WTC11 (cell line): ENCODE data around the gene MRPS16. TPM values are rescaled to one million over a fixed set of nuclear protein-coding genes. Genes with fewer than 3 reads are reported as not detected.

Experiments
- ATAC-seq: fragments of 200-7000 bp; cut with Tn5 transposase; 2 replicates; pipeline ENCODE4 v1.10.0; 2021; ENCODE audit warnings: mild to moderate bottlenecking, moderate library complexity
- CTCF ChIA-PET: fragments of 300-600 bp; sonication (Branson Sonifier 250); formaldehyde crosslinking; loops from one replicate; lab custom pipeline; 2021; ENCODE audit warnings: antibody characterized with exemption; lab: Charles Lee
- POLR2A ChIA-PET: fragments of 350-600 bp; sonication (Branson Sonifier 250); formaldehyde crosslinking; loops from one replicate; lab custom pipeline; 2021; ENCODE audit warnings: antibody characterized with exemption; lab: Charles Lee
- DNase-seq: peaks from one replicate; pipeline ENCODE4 v3.0.0; 2021; ENCODE audit warnings: low spot score
- H3K27ac Mint-ChIP-seq: 2 replicates; pipeline ENCODE4 v1.8.0; 2021; ENCODE audit warnings: mixed read lengths
- H3K27me3 Mint-ChIP-seq: 2 replicates; pipeline ENCODE4 v1.8.0; 2021; ENCODE audit warnings: low read depth, mild to moderate bottlenecking, moderate library complexity, mixed read lengths
- H3K36me3 Mint-ChIP-seq: 2 replicates; pipeline ENCODE4 v1.8.0; 2021; ENCODE audit warnings: mixed read lengths
- H3K4me1 Mint-ChIP-seq: 2 replicates; pipeline ENCODE4 v1.8.0; 2022; ENCODE audit warnings: mixed read lengths
- H3K4me3 Mint-ChIP-seq: 2 replicates; pipeline ENCODE4 v1.8.0; 2021; ENCODE audit warnings: mild to moderate bottlenecking, moderate library complexity, mixed read lengths
- H3K9me3 Mint-ChIP-seq: 2 replicates; pipeline ENCODE4 v1.8.0; 2021; ENCODE audit warnings: mixed read lengths
- ATF1 ChIP-seq: sonication (generic); formaldehyde crosslinking; IDR thresholded peaks from 2 replicates; pipeline ENCODE4 v1.8.1; 2023; ENCODE audit warnings: mild to moderate bottlenecking, moderate library complexity, missing genetic modification reagents
- ESRRA ChIP-seq: sonication (generic); formaldehyde crosslinking; IDR thresholded peaks from 2 replicates; pipeline ENCODE4 v1.8.1; 2022; ENCODE audit warnings: mild to moderate bottlenecking, missing genetic modification reagents, borderline replicate concordance
- HMGA2 ChIP-seq: fragments of 250-450 bp; sonication (Bioruptor Pico); IDR thresholded peaks from 2 replicates; pipeline ENCODE4 v1.4.0; 2021; ENCODE audit warnings: mild to moderate bottlenecking, moderate library complexity
- JUN ChIP-seq: sonication (generic); formaldehyde crosslinking; IDR thresholded peaks from 2 replicates; pipeline ENCODE4 v1.8.0; 2023; ENCODE audit warnings: mild to moderate bottlenecking, missing genetic modification reagents
- OVOL2 ChIP-seq: fragments of 250-450 bp; sonication (Bioruptor Pico); IDR thresholded peaks from 2 replicates; pipeline ENCODE4 v1.9.0; 2021; ENCODE audit warnings: mild to moderate bottlenecking, borderline replicate concordance
- ZBTB21 ChIP-seq: sonication (generic); formaldehyde crosslinking; IDR thresholded peaks from 2 replicates; pipeline ENCODE4 v1.8.1; 2023; ENCODE audit warnings: mild to moderate bottlenecking, missing genetic modification reagents, borderline replicate concordance
- ZNF121 ChIP-seq: sonication (generic); formaldehyde crosslinking; IDR thresholded peaks from 2 replicates; pipeline ENCODE4 v1.8.0; 2023; ENCODE audit warnings: missing genetic modification reagents
- ZNF317 ChIP-seq: sonication (generic); formaldehyde crosslinking; IDR thresholded peaks from 2 replicates; pipeline ENCODE4 v1.8.1; 2023; ENCODE audit warnings: low read depth, mild to moderate bottlenecking, moderate library complexity, missing genetic modification reagents, borderline replicate concordance
- total RNA-seq: library from RNA; stranded (reverse); gene quantifications from 3 replicates; pipeline ENCODE4 v1.2.3, GENCODE V29; 2021
- TF ChIP-seq, protein P1 (sequence below): sonication (generic); formaldehyde crosslinking; IDR thresholded peaks from 2 replicates; pipeline ENCODE4 v1.8.1; 2022; ENCODE audit warnings: mild to moderate bottlenecking, moderate library complexity, missing genetic modification reagents
- TF ChIP-seq, protein P2 (sequence below): fragments of 250-450 bp; sonication (Bioruptor Pico); IDR thresholded peaks from 2 replicates; pipeline ENCODE4 v1.8.0; 2021; ENCODE audit warnings: mild to moderate bottlenecking
- TF ChIP-seq, protein P3 (sequence below): sonication (generic); formaldehyde crosslinking; IDR thresholded peaks from 2 replicates; pipeline ENCODE4 v1.8.1; 2022; ENCODE audit warnings: low read depth, missing genetic modification reagents, borderline replicate concordance
- TF ChIP-seq, protein P4 (sequence below): sonication (generic); formaldehyde crosslinking; IDR thresholded peaks from 2 replicates; pipeline ENCODE4 v1.8.0; 2022; ENCODE audit warnings: mild to moderate bottlenecking, missing genetic modification reagents
- TF ChIP-seq, protein P5 (sequence below): sonication (generic); formaldehyde crosslinking; IDR thresholded peaks from 2 replicates; pipeline ENCODE4 v1.8.0; 2022; ENCODE audit warnings: mild to moderate bottlenecking, missing genetic modification reagents

MRPS16 gene
- total RNA-seq, 1 experiment from 2014 or later: 157 TPM

DNA sequence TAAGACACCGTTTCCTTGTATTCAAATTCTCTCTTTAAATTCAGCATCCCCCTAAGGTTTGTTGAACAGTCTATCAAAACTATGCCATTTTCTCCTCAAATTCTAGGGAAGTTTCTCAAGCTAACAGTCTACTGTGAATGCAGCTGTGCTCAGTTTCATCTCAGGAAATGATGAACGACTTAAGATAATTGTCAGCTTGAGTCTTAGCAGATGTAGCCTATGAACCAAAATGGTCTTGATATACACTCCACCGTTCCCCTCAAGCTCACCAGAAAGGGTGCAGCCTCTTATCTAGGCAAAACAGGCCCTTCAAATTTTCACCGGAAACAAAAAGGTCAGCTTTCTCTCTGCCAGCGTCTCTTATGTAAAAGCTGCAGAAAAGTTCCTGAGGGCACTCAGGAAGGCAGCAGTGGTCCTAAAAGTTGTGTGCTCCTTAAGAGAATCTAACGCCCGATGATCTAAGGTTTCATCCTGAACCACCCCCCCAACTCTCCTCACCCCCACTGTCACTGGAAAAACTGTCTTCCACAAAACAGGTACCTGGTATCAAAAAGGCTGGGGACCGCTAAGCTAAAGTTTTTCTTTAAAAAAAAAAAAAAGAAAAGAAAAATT, 7.5 kb downstream of the MRPS16 start:
- peaks cover 27% of the 10 kb centered on the region for H3K4me1 Mint-ChIP-seq
- H3K27me3 Mint-ChIP-seq: no peaks in the 10 kb centered on the region
- no peaks in the 10 kb centered on the region for H3K9me3 Mint-ChIP-seq
- H3K36me3 Mint-ChIP-seq: peaks cover 65% of the 10 kb centered on the region
- DNase-seq (no peak), ATAC-seq (no peak)
- H3K4me3 Mint-ChIP-seq: peak overlapping the region; percentile 94
- ChIA-PET POLR2A (interaction anchor here (0.6 kb wide), 1 partner anchor 924 kb away, joined by 4 read pairs; no protein-coding TSS in a partner anchor), CTCF (no interaction called here)
- TF ChIP-seq ZBTB21 (CRISPR knock-in tag) (no peak), OVOL2 (CRISPR knock-in tag) (no peak)
- TF ChIP-seq, protein P1, sequence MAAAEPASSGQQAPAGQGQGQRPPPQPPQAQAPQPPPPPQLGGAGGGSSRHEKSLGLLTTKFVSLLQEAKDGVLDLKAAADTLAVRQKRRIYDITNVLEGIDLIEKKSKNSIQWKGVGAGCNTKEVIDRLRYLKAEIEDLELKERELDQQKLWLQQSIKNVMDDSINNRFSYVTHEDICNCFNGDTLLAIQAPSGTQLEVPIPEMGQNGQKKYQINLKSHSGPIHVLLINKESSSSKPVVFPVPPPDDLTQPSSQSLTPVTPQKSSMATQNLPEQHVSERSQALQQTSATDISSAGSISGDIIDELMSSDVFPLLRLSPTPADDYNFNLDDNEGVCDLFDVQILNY: no peak
- H3K27ac Mint-ChIP-seq: peak overlapping the region; percentile 74

DNA sequence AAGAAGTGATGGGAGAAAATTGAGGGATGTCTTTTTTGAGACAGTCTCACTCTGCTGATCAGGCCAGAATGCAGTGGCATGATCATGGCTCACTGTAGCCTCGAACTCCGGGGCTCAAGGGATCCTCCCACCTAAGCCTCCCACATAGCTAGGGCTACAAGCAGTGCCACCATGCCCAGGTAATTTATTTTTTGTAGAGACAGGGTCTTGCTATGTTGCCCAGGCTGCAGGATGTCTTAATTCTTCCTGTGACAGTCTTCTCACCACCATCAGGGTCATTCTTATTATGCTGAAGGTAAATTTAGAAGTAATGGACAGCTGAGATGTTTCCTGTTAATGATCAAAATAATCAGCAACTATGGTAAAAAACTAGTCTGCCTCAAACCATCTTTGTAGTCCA, 12.5 kb downstream of the MRPS16 start:
- Mint-ChIP-seq H3K36me3 (peaks cover 59% of the 10 kb centered on the region), H3K4me3 (no peak overlapping the region), H3K9me3 (no peaks in the 10 kb centered on the region), H3K4me1 (peaks cover 5% of the 10 kb centered on the region), H3K27ac (no peak overlapping the region), H3K27me3 (no peaks in the 10 kb centered on the region)
- DNase-seq: no peak
- TF ChIP-seq, protein P2, sequence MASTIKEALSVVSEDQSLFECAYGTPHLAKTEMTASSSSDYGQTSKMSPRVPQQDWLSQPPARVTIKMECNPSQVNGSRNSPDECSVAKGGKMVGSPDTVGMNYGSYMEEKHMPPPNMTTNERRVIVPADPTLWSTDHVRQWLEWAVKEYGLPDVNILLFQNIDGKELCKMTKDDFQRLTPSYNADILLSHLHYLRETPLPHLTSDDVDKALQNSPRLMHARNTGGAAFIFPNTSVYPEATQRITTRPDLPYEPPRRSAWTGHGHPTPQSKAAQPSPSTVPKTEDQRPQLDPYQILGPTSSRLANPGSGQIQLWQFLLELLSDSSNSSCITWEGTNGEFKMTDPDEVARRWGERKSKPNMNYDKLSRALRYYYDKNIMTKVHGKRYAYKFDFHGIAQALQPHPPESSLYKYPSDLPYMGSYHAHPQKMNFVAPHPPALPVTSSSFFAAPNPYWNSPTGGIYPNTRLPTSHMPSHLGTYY: no peak
- TF ChIP-seq ZNF121 (CRISPR knock-in tag): peak; percentile 55; the same call in 1 of the 2 replicates
- ATAC-seq: no peak
- CTCF ChIA-PET: no interaction called here
- POLR2A ChIA-PET: no interaction called here

DNA sequence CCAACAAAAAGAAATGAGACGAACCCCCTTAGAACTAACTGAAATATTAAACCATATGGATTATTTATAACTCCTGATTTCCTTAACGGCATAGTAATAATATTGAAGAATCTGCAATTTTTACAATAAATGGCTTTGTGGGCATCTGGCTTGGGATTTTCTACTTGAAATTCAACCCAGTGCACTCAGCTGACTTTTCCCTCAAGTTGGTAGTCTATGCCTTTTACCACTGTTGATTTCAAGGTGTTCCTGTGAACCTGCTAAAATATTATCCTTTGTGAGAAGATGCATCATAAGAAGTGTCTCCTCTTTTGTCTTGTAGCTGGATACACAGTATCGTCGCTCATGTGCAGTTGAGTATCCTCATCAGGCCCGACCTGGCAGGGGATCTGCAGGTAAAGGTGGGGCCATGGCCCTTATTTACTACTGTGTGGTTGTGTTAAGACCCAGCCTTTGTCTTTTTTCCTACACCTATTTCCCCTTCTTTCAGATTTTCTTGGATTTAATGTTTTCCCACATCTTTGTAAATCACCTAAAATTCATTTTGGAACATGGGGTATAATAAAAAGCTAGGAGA, 13.4 kb downstream of the MRPS16 start:
- ATAC-seq (no peak), DNase-seq (no peak)
- H3K27ac Mint-ChIP-seq: no peak overlapping the region
- H3K36me3 Mint-ChIP-seq: peaks cover 54% of the 10 kb centered on the region
- ChIA-PET POLR2A (no interaction called here), CTCF (interaction anchor here (1.3 kb wide), 1 partner anchor 159 kb away, joined by 3 read pairs; no protein-coding TSS in a partner anchor)
- H3K9me3 Mint-ChIP-seq: no peaks in the 10 kb centered on the region
- no peak overlapping the region for H3K4me3 Mint-ChIP-seq
- TF ChIP-seq, protein P3, sequence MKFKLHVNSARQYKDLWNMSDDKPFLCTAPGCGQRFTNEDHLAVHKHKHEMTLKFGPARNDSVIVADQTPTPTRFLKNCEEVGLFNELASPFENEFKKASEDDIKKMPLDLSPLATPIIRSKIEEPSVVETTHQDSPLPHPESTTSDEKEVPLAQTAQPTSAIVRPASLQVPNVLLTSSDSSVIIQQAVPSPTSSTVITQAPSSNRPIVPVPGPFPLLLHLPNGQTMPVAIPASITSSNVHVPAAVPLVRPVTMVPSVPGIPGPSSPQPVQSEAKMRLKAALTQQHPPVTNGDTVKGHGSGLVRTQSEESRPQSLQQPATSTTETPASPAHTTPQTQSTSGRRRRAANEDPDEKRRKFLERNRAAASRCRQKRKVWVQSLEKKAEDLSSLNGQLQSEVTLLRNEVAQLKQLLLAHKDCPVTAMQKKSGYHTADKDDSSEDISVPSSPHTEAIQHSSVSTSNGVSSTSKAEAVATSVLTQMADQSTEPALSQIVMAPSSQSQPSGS (CRISPR knock-in tag): no peak
- TF ChIP-seq, protein P4, sequence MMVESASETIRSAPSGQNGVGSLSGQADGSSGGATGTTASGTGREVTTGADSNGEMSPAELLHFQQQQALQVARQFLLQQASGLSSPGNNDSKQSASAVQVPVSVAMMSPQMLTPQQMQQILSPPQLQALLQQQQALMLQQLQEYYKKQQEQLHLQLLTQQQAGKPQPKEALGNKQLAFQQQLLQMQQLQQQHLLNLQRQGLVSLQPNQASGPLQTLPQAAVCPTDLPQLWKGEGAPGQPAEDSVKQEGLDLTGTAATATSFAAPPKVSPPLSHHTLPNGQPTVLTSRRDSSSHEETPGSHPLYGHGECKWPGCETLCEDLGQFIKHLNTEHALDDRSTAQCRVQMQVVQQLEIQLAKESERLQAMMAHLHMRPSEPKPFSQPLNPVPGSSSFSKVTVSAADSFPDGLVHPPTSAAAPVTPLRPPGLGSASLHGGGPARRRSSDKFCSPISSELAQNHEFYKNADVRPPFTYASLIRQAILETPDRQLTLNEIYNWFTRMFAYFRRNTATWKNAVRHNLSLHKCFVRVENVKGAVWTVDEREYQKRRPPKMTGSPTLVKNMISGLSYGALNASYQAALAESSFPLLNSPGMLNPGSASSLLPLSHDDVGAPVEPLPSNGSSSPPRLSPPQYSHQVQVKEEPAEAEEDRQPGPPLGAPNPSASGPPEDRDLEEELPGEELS (CRISPR knock-in tag): no peak
- TF ChIP-seq HMGA2 (no peak), ESRRA (CRISPR knock-in tag) (no peak), ZNF317 (CRISPR knock-in tag) (no peak), JUN (CRISPR knock-in tag) (no peak), ATF1 (no peak)
- TF ChIP-seq, protein P5, sequence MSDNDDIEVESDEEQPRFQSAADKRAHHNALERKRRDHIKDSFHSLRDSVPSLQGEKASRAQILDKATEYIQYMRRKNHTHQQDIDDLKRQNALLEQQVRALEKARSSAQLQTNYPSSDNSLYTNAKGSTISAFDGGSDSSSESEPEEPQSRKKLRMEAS (CRISPR knock-in tag): no peak
- H3K4me1 Mint-ChIP-seq: no peaks in the 10 kb centered on the region
- no peaks in the 10 kb centered on the region for H3K27me3 Mint-ChIP-seq
